ENCODE results near the gene MED23.
A peak's percentile ranks its signal among the peaks of the same experiment; 100 is the strongest.

- TF ChIP-seq CTCF (IDR thresholded peaks at IDR 0.05) (no peak), POLR2A (IDR thresholded peaks at IDR 0.05) (peak; percentile 81)
These were observed 52.1 kb downstream of the MED23 start for GRCh38 chr6:131575834-131576478.
